Keratinocyte (primary cell): ENCODE data around the gene BUB1. TPM values are rescaled to one million over a fixed set of nuclear protein-coding genes. Genes with fewer than 3 reads are reported as not detected.

Source experiments
- DNase-seq: peaks from one replicate; pipeline ENCODE4 v3.0.0-alpha.2; 2011; ENCODE audit warnings: low read depth, missing footprints, low spot score
- FAIRE-seq: peaks from 2 replicates; lab custom pipeline; 2011; peaks lifted over from hg19 to GRCh38; lab: Jason Lieb, UNC
- H2AFZ ChIP-seq: 2 replicates; pipeline ENCODE4 v1.6.0; 2012; ENCODE audit warnings: low read length, control low read depth, inconsistent platforms; ENCODE audit not compliant: control insufficient read depth
- H3K27ac ChIP-seq: 2 replicates; pipeline ENCODE4 v1.5.1; 2011; ENCODE audit warnings: low read length; ENCODE audit not compliant: control insufficient read depth, insufficient read depth
- H3K27me3 ChIP-seq: 3 replicates; pipeline ENCODE4 v1.6.0; 2011; ENCODE audit warnings: low read length; ENCODE audit not compliant: control insufficient read depth, insufficient read depth; ENCODE audit errors: extremely low read depth
- H3K36me3 ChIP-seq, 2 experiments: 2 replicates in 1 of 2; 3 replicates in 1 of 2; pipeline ENCODE4 v1.5.1; 2011; ENCODE audit warnings: low read length in 2 of 2, mild to moderate bottlenecking in 1 of 2; ENCODE audit not compliant: control insufficient read depth in 2 of 2, insufficient read depth in 2 of 2; ENCODE audit errors: extremely low read depth in 1 of 2
- H3K4me1 ChIP-seq: 3 replicates; pipeline ENCODE4 v1.5.1; 2011; ENCODE audit warnings: low read length; ENCODE audit not compliant: control insufficient read depth, insufficient read depth; ENCODE audit errors: extremely low read depth
- H3K4me2 ChIP-seq: 3 replicates; pipeline ENCODE4 v1.6.0; 2011; ENCODE audit warnings: low read depth, low read length; ENCODE audit not compliant: control insufficient read depth, insufficient read depth; ENCODE audit errors: extremely low read depth
- H3K4me3 ChIP-seq, 3 experiments: fragments of 200-600 bp in 1 of 3; sonication (generic) in 1 of 3; 2 replicates in 2 of 3; 3 replicates in 1 of 3; pipeline ENCODE4 v1.5.1; 2011 to 2016; ENCODE audit warnings: low read length in 3 of 3, mild to moderate bottlenecking in 3 of 3, control low read depth in 2 of 3, inconsistent platforms in 1 of 3, low read depth in 1 of 3, mixed read lengths in 1 of 3, mixed run types in 1 of 3, moderate library complexity in 1 of 3; ENCODE audit not compliant: control insufficient read depth in 2 of 3, insufficient read depth in 2 of 3; ENCODE audit errors: extremely low read depth in 1 of 3
- H3K79me2 ChIP-seq: 2 replicates; pipeline ENCODE4 v1.6.0; 2012; ENCODE audit warnings: low read length; ENCODE audit not compliant: control insufficient read depth, insufficient read depth
- H3K9ac ChIP-seq: 3 replicates; pipeline ENCODE4 v1.6.0; 2011; ENCODE audit warnings: low read length; ENCODE audit not compliant: control insufficient read depth, insufficient read depth; ENCODE audit errors: extremely low read depth
- H3K9me1 ChIP-seq: 3 replicates; pipeline ENCODE4 v1.6.0; 2011; ENCODE audit warnings: low read length; ENCODE audit not compliant: control insufficient read depth, insufficient read depth; ENCODE audit errors: extremely low read depth
- H3K9me3 ChIP-seq: 2 replicates; pipeline ENCODE4 v1.5.1; 2012; ENCODE audit warnings: low read depth, low read length; ENCODE audit not compliant: control insufficient read depth
- H4K20me1 ChIP-seq: 3 replicates; pipeline ENCODE4 v1.6.0; 2011; ENCODE audit warnings: low read length; ENCODE audit not compliant: control insufficient read depth, insufficient read depth; ENCODE audit errors: extremely low read depth
- EZH2 ChIP-seq: IDR thresholded peaks from one replicate; pipeline ENCODE4 v1.6.1; 2012; ENCODE audit warnings: inconsistent platforms, mild to moderate bottlenecking, low read length, moderate library complexity
- dilution Hi-C: fragments of 300-500 bp; cut with MboI; formaldehyde crosslinking; loops from one replicate; pipeline ENCODE4 v1.7.0; 2020; ENCODE audit warnings: low sequenced_read_pairs; ENCODE audit not compliant: extremely low pct_ligation_motif_present
- polyA plus RNA-seq, 5 experiments: library from polyadenylated mRNA; depleted of rRNA in 3 of 5; stranded (reverse) in 3 of 5; stranded (forward) in 1 of 5; unstranded in 1 of 5; fragments of >200 nt; gene quantifications; 1 replicate in 1 of 5; 2 replicates in 3 of 5; 3 replicates in 1 of 5; pipeline versions ENCODE4 v1.2.1 to v1.2.3, GENCODE V29; 2011 to 2012; ENCODE audit warnings: missing spikeins in 2 of 5, low read depth in 1 of 5, low replicate concordance in 1 of 5
- TF ChIP-seq, protein P1 (sequence below), 3 experiments: IDR thresholded peaks in 1 of 3; conservative IDR thresholded peaks in 1 of 3; optimal IDR thresholded peaks in 1 of 3; 2 replicates in 2 of 3; 3 replicates in 1 of 3; pipeline versions ENCODE3 to v1.5.1; 2011; ENCODE audit warnings: low read length in 3 of 3, mild to moderate bottlenecking in 3 of 3, moderate library complexity in 2 of 3, control low read depth in 1 of 3, inconsistent platforms in 1 of 3; ENCODE audit not compliant: insufficient read depth in 2 of 3; ENCODE audit errors: extremely low read depth in 1 of 3

The BUB1 gene
- polyA plus RNA-seq, 1 donor (not counting 4 experiments of a cell fraction or from before 2014, with no cell fraction given) = 24.7 TPM

DNA sequence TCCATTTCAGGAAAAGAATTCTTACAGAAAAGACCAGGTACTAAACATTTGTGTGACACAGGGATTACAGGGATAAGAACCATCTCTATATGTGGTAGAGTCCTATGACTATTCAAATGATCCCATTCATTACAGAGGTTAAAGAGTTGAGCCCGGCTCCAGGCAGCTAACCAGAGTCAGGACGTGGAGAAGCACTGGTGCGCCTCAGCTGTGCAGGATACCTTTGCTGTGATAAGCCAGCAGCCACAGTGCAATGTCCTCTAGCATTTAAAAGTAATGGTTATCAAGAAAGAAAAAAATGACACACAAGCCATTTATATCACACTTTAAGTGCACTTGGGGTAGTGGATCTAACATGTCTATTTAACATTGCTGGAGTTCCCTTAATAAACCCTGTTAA, 17.3 kb downstream of the BUB1 start:
- no peaks in the 10 kb centered on the region for H3K27me3 ChIP-seq
- no peaks in the 10 kb centered on the region for H3K4me1 ChIP-seq
- H3K27ac ChIP-seq = no peak overlapping the region
- H3K79me2 ChIP-seq = no peaks in the 10 kb centered on the region
- no peak overlapping the region for H3K4me2 ChIP-seq
- no peaks in the 10 kb centered on the region for H3K9me3 ChIP-seq
- H3K9ac ChIP-seq = no peak overlapping the region
- no peak overlapping the region for H2AFZ ChIP-seq
- H4K20me1 ChIP-seq = no peaks in the 10 kb centered on the region
- dilution Hi-C loops = no loop called here
- no peak for TF ChIP-seq EZH2
- TF ChIP-seq, protein P1, sequence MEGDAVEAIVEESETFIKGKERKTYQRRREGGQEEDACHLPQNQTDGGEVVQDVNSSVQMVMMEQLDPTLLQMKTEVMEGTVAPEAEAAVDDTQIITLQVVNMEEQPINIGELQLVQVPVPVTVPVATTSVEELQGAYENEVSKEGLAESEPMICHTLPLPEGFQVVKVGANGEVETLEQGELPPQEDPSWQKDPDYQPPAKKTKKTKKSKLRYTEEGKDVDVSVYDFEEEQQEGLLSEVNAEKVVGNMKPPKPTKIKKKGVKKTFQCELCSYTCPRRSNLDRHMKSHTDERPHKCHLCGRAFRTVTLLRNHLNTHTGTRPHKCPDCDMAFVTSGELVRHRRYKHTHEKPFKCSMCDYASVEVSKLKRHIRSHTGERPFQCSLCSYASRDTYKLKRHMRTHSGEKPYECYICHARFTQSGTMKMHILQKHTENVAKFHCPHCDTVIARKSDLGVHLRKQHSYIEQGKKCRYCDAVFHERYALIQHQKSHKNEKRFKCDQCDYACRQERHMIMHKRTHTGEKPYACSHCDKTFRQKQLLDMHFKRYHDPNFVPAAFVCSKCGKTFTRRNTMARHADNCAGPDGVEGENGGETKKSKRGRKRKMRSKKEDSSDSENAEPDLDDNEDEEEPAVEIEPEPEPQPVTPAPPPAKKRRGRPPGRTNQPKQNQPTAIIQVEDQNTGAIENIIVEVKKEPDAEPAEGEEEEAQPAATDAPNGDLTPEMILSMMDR (optimal IDR thresholded peaks at IDR 0.05 in 1 of 3, IDR thresholded peaks at IDR 0.05 in 1 of 3, conservative IDR thresholded peaks at IDR 0.05 in 1 of 3; ENCODE audit: extremely low read depth in 1 of 3, insufficient read depth in 2 of 3, low read length in 3 of 3) = no peak
- H3K36me3 ChIP-seq = peaks cover 3 to 33% of the 10 kb centered on the region in 2 experiments
- FAIRE-seq (no peak), DNase-seq (no peak)
- no peak overlapping the region for H3K4me3 ChIP-seq
- no peaks in the 10 kb centered on the region for H3K9me1 ChIP-seq

DNA sequence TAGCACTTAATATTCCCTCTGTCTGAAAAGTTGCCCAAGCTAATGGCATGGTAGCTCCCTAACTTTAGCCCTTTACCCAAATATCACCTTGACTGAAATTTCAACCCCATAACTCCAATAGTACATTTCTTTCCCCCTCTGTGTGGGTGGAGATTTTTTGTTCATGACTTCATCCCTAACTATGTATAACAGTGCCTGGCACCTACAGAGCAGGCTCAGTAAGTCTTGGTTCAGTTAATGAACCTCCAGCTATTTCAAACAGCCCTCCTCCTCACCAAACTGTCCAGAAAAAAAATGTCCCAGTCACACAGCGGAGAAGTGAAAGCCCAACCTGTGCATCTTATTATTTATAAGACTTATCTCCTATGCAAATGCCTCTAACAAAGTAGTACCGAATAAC, 18.6 kb downstream of the BUB1 start:
- H3K4me2 ChIP-seq = no peak overlapping the region
- no peak overlapping the region for H3K9ac ChIP-seq
- no peaks in the 10 kb centered on the region for H3K9me3 ChIP-seq
- no peaks in the 10 kb centered on the region for H3K4me1 ChIP-seq
- no peak overlapping the region for H2AFZ ChIP-seq
- H3K79me2 ChIP-seq = no peaks in the 10 kb centered on the region
- no peak overlapping the region for H3K27ac ChIP-seq
- dilution Hi-C loops = no loop called here
- DNase-seq (no peak), FAIRE-seq (no peak)
- no peaks in the 10 kb centered on the region for H3K9me1 ChIP-seq
- H4K20me1 ChIP-seq = no peaks in the 10 kb centered on the region
- TF ChIP-seq, protein P1 (optimal IDR thresholded peaks at IDR 0.05 in 1 of 3, IDR thresholded peaks at IDR 0.05 in 1 of 3, conservative IDR thresholded peaks at IDR 0.05 in 1 of 3; ENCODE audit: extremely low read depth in 1 of 3, insufficient read depth in 2 of 3, low read length in 3 of 3) = no peak
- TF ChIP-seq EZH2 = no peak
- no peak overlapping the region for H3K4me3 ChIP-seq
- H3K27me3 ChIP-seq = no peaks in the 10 kb centered on the region
- H3K36me3 ChIP-seq = peaks cover 3 to 36% of the 10 kb centered on the region in 2 experiments
